ENCODE results near the gene PKN2.
A peak's percentile ranks its signal among the peaks of the same experiment; 100 is the strongest.
"Not testable (repeated sequence)": the region's sequence is repeated elsewhere in the genome, so short reads cannot be mapped to it uniquely, and the experiment has no call there.

Gene PKN2

GRCh38 chr1:88680911-88681622 lies 3.0 kb upstream of the PKN2 start:
- no peak for DNase-seq

DNA sequence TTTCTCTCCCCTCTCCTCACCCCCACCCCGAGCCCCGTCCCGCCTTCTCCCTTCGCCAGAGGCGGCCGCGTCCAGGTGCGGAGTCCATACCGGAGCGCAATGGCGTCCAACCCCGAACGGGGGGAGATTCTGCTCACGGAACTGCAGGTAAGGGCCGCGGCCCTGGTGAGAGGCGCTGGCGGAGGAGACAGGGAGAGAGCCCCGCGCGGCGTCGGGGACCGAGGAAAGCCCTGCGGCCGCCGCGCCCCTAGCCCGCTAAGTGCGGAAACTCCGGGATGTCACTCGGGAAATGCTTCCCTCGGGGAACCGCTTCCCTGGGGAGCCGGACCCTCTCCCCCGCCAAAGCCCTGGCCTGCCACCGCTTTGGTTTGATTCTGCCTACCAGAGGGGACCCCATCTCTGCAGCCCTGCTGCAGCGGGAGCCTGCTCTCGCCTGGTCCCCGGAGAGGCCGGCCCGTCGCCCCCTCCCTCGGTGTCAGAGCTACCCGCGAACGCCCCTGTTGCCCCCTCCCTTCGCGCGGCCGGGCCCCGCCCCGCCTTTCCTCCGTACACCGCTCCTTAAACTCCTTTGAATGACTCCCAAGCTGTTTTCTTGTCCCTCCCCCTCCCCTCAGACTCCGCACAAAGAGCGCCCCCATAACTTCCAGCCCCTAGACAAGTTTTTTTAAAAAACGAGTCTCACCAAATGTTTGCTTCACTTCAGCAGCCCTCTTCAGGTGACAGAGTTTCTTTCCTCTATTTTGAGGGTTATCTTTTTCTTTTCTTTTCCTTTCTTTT lies 597 bp downstream of the PKN2 start:
- peak; percentile 79 to 81 for DNase-seq

- peak in 1 of 2 experiments; percentile 44 for DNase-seq
Measured at GRCh38 chr1:88685259-88685620, 1.2 kb downstream of the PKN2 start.

DNA sequence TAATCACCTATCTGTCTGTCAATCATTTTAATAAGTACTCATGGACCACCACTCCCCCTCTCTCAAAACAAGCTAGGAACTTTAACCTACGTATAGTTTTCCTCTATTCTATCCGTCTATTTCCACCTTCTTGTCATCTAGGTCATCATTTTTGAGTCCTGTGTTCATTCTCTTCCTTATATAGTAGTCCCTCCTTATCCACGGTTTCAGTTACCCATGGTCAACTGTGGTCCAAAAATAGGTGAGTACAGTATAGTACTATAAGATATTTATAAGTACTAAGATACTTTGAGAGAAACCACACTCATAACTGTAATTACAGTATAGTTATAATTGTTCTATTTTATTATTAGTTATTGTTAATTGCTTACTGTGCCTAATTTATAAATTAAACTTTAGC lies 7.5 kb downstream of the PKN2 start:
- DNase-seq, result no peak

DNA sequence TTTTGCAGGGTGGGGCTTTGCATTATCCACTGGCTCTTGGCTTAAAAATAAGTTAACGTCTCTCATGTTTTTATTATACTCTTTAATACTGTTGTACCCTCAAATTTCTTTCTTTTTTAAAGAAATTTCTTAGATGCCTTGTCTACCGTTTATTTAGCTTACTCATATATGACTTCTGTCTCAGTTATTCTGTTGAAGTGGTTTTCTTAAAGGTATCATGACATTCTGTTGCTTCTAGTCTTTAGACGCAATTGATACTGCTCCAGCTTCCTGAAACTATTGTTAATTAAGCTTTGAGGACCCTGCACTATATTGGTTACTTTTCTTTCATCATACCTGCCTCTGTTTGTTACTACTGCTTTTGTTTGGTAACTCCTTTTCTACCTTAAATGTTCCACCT lies 11.7 kb downstream of the PKN2 start:
- no peak for DNase-seq

DNA sequence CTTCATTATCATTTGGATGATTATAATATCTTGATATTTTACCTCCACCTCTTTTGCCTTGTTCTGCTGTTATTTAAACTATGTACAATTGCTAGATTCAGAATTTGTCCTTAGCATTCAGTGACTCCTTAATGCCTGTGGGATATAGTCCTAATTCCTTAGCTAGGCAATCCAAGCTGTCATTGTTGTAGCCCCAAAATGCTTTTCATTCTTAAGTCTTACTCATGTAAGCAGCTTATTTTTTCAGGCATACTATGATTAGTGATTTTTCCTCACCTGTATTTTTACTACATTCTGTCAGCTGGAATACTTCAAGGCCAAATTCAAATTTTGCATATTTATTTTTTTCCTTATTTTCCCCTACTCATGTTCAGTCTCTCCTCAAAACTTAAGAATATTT lies 13.4 kb downstream of the PKN2 start:
- no peak for DNase-seq

- no peak for DNase-seq
Measured at GRCh38 chr1:88698140-88698539, 14.1 kb downstream of the PKN2 start.

DNA sequence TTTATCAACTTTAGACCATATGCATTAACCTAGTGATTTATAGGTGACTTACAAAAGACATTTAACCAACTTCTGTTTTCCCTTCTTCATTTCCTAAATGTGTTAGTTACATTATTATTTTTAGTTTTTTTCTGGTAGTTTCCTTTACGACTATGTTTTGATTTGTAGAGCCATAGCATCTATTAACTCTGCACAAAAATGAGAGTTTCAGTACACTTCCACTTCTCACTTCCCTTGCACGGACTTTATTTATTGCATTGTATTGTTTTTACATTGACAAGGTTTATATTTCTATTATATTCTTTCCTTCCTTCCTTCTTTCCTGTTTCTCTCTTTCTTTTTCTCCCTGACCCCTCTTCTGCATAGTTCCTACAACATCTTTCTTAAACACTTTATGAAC lies 14.7 kb downstream of the PKN2 start:
- DNase-seq, result no peak

DNA sequence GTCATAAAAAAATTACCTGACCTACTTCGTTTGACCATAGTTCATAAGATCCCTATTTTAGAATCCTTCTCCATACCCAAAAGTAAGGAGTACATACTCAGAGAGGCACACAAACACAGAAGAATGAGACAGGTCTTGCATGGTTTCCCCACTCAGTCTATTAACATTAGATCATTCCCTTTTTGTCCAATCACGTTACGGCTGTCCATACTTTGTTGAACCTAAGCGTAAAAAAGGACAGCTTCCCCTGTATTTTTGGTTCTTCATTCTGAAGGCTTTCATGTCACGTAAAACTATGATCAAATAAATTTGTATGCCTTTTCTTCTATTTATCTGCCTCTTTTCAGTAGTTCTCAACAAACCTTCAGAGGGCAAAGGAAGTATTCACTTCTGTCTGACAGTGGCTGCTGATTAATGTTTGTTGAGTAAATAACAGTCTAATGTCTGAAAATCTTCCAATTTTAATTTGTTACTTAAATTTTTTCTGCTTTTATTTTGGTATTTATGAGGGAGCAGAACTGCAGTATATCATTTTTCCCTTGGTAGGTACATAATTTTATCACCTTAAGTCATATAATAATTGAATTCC lies 16.4 kb downstream of the PKN2 start:
- no peak for DNase-seq

GRCh38 chr1:88701275-88701674 lies 17.2 kb downstream of the PKN2 start:
- no peak for DNase-seq

DNA sequence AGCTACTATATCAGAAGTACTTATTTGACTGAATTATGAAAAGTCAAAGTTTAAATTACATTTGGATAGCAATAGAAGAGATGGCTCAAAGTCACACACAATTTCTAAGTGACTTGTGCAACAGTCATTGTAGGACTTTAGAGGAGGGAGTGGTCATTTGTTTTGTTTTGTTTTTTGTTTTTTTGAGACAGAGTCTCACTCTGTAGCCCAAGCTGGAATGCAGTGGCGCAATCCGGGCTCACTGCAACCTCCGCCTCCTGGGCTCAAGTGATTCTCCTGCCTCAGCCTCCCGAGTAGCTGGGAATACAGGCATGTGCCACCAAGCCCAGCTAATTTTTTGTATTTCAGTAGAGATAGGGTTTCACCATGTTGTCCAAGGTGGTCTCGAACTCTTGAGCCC lies 17.7 kb downstream of the PKN2 start:
- not testable (repeated sequence) for DNase-seq

GRCh38 chr1:88708011-88708410 lies 23.9 kb downstream of the PKN2 start:
- DNase-seq, result no peak

DNA sequence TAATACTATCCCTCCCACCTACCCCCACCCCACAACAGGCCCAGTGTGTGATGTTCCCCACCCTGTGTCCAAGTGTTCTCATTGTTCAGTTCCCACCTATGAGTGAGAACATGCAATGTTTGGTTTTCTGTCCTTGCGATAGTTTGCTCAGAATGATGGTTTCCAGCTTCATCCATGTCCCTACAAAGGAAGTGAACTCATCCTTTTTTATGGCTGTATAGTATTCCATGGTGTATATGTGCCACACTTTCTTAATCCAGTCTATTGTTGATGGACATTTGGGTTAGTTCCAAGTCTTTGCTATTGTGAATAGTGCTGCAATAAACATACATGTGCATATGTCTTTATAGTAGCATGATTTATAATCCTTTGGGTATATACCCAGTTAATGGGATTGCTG lies 28.8 kb downstream of the PKN2 start:
- DNase-seq, result not testable (repeated sequence)

GRCh38 chr1:88716571-88716970 lies 32.5 kb downstream of the PKN2 start:
- not testable (repeated sequence) for DNase-seq

DNA sequence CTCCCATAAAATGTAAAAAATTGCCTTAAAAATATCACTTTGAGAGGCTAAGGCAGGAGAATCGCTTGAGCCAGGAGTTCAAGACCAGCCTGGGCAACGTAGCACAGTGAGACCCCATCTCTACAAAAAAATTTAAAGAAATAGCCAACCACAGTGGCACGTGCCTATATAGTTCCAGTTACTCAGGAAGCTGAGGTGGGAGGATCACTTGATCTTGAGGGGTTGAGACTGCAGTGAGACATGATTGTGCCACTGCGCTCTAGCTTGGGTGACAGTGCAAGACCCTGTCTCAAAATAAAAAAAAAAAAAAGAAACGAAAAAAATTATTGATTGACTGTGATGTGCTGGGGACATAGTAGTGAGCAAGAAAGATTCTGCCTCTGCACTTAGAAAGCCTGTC lies 38.4 kb downstream of the PKN2 start:
- DNase-seq, result no peak

DNA sequence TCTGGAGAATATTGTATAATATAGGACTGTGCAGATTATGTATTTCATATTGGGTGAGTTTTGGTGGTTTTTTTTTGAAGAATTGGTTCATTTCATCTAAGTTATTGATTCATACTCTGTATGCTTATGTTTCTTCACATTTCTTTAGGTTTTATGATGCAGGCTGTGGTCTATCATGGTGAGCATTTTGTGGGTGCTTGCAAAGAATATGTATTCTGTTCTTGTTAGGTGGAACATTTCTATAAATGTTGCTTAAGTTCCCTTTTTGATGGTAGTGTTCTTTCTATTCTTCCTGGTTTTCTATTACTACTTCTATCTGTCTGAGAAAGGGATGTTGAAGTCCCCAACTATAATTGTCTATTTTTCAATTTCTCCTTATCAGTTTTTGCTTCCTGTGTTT lies 42.6 kb downstream of the PKN2 start:
- no peak for DNase-seq

GRCh38 chr1:88727205-88727604 lies 43.1 kb downstream of the PKN2 start:
- DNase-seq, result no peak

GRCh38 chr1:88729297-88729696 lies 45.2 kb downstream of the PKN2 start:
- no peak for DNase-seq

GRCh38 chr1:88730132-88730675 lies 46.1 kb downstream of the PKN2 start:
- no peak for DNase-seq

- no peak for DNase-seq
Measured at GRCh38 chr1:88730995-88731394, 46.9 kb downstream of the PKN2 start.

GRCh38 chr1:88731475-88732269 lies 47.6 kb downstream of the PKN2 start:
- no peak for DNase-seq

DNA sequence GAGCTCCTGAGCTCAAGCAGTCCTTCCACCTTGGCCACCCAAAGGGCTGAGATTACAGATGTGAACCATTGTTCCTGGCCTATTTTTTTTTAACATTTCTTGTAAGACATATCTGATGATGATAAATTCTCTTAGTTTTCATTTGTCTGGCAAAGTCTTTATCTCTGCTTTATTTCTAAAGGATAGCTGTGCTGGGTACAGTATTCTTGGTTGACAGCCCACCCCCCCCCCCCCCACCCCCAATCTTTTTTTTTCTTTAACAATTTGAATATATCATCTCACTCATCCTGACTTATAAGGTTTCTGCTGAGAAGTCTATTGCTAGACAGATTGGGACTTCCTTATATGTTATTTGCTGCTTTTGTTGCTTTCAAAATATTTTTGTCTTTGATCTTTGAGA lies 51.3 kb downstream of the PKN2 start:
- no peak for DNase-seq

DNA sequence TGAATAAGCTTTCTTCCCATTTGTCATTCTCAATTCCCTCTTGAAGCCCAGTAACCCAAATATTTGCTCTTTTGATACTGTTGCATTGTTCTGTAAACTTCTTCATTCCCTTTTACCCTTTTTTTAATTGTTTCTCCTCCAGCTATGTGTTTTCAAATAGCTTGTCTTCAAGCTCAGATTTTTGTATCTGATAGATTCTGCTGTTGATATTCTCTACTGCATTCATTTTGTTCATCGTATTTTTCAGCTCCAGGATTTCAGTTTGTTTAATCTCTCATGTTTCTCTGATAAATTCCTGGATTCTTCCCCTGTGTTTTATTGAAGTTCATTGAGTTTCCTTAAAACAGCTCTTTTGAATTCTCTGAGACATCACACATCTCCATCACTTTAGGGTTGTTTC lies 51.8 kb downstream of the PKN2 start:
- no peak for DNase-seq
